Brain microvascular endothelial cell (primary cell): ENCODE results near the gene SHKBP1.

Experiments
- DNase-seq: peaks from one replicate; pipeline ENCODE4 v3.0.0-alpha.2; 2020
- H3K27ac ChIP-seq: fragments of 250-450 bp; sonication (Bioruptor Pico); 2 replicates; pipeline ENCODE4 v1.5.1; 2020; ENCODE audit warnings: mild to moderate bottlenecking, moderate library complexity
- H3K27me3 ChIP-seq: fragments of 250-450 bp; sonication (Bioruptor Pico); replicated peaks from 2 replicates; pipeline ENCODE4 v1.5.1; 2020; ENCODE audit warnings: mild to moderate bottlenecking
- H3K36me3 ChIP-seq: fragments of 250-450 bp; sonication (Bioruptor Pico); replicated peaks from 2 replicates; pipeline ENCODE4 v1.5.1; 2020; ENCODE audit warnings: mild to moderate bottlenecking
- H3K4me3 ChIP-seq: 2 replicates; pipeline ENCODE4 v1.5.1; 2011; ENCODE audit warnings: low read depth, mild to moderate bottlenecking, control low read depth, low read length, moderate library complexity
- CTCF ChIP-seq: IDR thresholded peaks from 2 replicates; pipeline ENCODE4 v1.5.1; 2011; ENCODE audit warnings: low read depth, mild to moderate bottlenecking, moderate library complexity, low read length, control low read depth, inconsistent platforms; ENCODE audit errors: missing control alignments
- in situ Hi-C: cut with HindIII; loops from 2 replicates; pipeline ENCODE4 v1.10.0; 2017; ENCODE audit warnings: low sequenced_read_pairs, low pct_ligation_motif_present

SHKBP1 gene

GRCh38 chr19:40605216-40605971, 28.7 kb downstream of the SHKBP1 start:
- H3K36me3 ChIP-seq = no peaks in the 10 kb centered on the region
- H3K27ac ChIP-seq = no peak overlapping the region
- DNase-seq = peak; percentile 30
- TF ChIP-seq CTCF = no peak
- no peaks in the 10 kb centered on the region for H3K27me3 ChIP-seq
- peak overlapping the region; percentile 49 for H3K4me3 ChIP-seq
- in situ Hi-C loops = no loop called here

- no peaks in the 10 kb centered on the region for H3K27me3 ChIP-seq
- no peak for TF ChIP-seq CTCF
Measured at GRCh38 chr19:40607311-40608239, 30.9 kb downstream of the SHKBP1 start.

GRCh38 chr19:40608240-40608621, 31.6 kb downstream of the SHKBP1 start:
- H3K4me3 ChIP-seq = no peak overlapping the region
- no peaks in the 10 kb centered on the region for H3K27me3 ChIP-seq

More at GRCh38 chr19:40607311-40608239, 30.9 kb downstream of the SHKBP1 start:
- Histone ChIP-seq H3K4me3 (no peak overlapping the region), H3K36me3 (no peaks in the 10 kb centered on the region), H3K27ac (no peak overlapping the region)
- in situ Hi-C loops = no loop called here
- no peak for DNase-seq

GRCh38 chr19:40608957-40609356, 32.3 kb downstream of the SHKBP1 start:
- Histone ChIP-seq H3K27ac (no peak overlapping the region), H3K36me3 (no peaks in the 10 kb centered on the region), H3K27me3 (no peaks in the 10 kb centered on the region), H3K4me3 (no peak overlapping the region)
- no peak for TF ChIP-seq CTCF
- no peak for DNase-seq
- in situ Hi-C loops = no loop called here

More at GRCh38 chr19:40608240-40608621, 31.6 kb downstream of the SHKBP1 start:
- no peak overlapping the region for H3K27ac ChIP-seq
- no peak for DNase-seq
- TF ChIP-seq CTCF = no peak
- in situ Hi-C loops = no loop called here
- no peaks in the 10 kb centered on the region for H3K36me3 ChIP-seq

- Histone ChIP-seq H3K4me3 (peak overlapping the region; percentile 48), H3K27ac (no peak overlapping the region), H3K36me3 (no peaks in the 10 kb centered on the region), H3K27me3 (no peaks in the 10 kb centered on the region)
- no peak for TF ChIP-seq CTCF
- in situ Hi-C loops = no loop called here
- peak; percentile 77 for DNase-seq
Measured at GRCh38 chr19:40609561-40610395, 33.1 kb downstream of the SHKBP1 start.
